ENCODE measurements around the gene LYAR.
A peak's percentile ranks its signal among the peaks of the same experiment; 100 is the strongest.

Gene LYAR

GRCh38 chr4:4289941-4290850 is at the start of gene LYAR, which contains the start of gene ZBTB49:
Gene LYAR (minus strand): TSS chr4:4290154. CDS start chr4:4283742, 6,412 bp downstream.
Gene ZBTB49 (plus strand): TSS chr4:4290251. CDS start chr4:4299946, 9,695 bp downstream.
- H3K4me3 ChIP-seq (ENCODE audit: low read depth, low read length) = peak within 1 kb of the TSS; percentile 84
- TF ChIP-seq CTCF (IDR thresholded peaks at IDR 0.05; ENCODE audit: borderline replicate concordance, insufficient read depth, low read depth, low read length) = no peak

- TF ChIP-seq CTCF (IDR thresholded peaks at IDR 0.05; ENCODE audit: borderline replicate concordance, insufficient read depth, low read depth, low read length) = no peak
Observed at GRCh38 chr4:4339504-4340085, 49.6 kb upstream of the LYAR start.

GRCh38 chr4:4338210-4339001 is 48.5 kb upstream of the LYAR start:
- H3K4me3 ChIP-seq (ENCODE audit: low read depth, low read length) = no peak overlapping the region
- TF ChIP-seq CTCF (IDR thresholded peaks at IDR 0.05; ENCODE audit: borderline replicate concordance, insufficient read depth, low read depth, low read length) = no peak

More at GRCh38 chr4:4339504-4340085, 49.6 kb upstream of the LYAR start:
- H3K4me3 ChIP-seq (ENCODE audit: low read depth, low read length) = no peak overlapping the region

DNA sequence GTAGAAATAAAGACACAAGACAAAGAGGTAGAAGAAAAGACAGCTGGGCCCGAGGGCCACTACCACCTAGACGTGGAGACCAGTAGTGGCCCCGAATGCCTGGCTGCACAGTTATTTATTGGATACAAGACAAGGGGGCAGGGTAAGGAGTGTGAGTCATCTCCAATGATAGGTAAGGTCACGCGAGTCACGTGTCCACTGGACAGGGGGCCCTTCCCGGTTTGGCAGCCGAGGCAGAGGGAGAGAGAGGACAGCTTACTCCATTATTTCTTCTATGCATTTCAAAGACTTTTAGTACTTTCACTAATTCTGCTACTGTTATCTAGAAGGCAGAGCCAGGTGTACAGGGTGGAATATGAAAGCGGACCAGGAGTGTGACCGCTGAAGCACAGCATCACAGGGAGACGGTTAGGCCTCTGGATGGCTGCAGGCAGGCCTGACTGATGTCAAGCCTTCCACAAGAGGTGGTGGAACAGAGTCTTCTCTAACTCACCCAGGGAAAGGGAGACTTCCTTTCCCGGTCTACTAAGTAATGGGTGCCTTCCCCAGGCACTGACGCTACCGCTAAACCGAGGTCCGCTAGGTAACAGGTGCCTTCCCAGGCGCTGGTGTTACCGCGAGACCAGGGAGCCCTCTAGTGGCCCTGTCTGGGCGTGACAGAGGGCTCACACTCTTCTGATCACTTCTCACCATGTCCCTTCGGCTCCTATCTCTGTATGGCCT is 45.0 kb upstream of the LYAR start:
- TF ChIP-seq CTCF (IDR thresholded peaks at IDR 0.05; ENCODE audit: borderline replicate concordance, insufficient read depth, low read depth, low read length) = peak; percentile 89
- no peak overlapping the region for H3K4me3 ChIP-seq (ENCODE audit: low read depth, low read length)

GRCh38 chr4:4333265-4333706 is 43.3 kb upstream of the LYAR start:
- TF ChIP-seq CTCF (IDR thresholded peaks at IDR 0.05; ENCODE audit: borderline replicate concordance, insufficient read depth, low read depth, low read length) = no peak

GRCh38 chr4:4332529-4332928 is 42.6 kb upstream of the LYAR start:
- no peak for TF ChIP-seq CTCF (IDR thresholded peaks at IDR 0.05; ENCODE audit: borderline replicate concordance, insufficient read depth, low read depth, low read length)
- no peak overlapping the region for H3K4me3 ChIP-seq (ENCODE audit: low read depth, low read length)

More at GRCh38 chr4:4333265-4333706, 43.3 kb upstream of the LYAR start:
- H3K4me3 ChIP-seq (ENCODE audit: low read depth, low read length) = no peak overlapping the region

All from GM12875 (cell line).